CD4-positive, alpha-beta T cell (primary cell): ENCODE measurements around the gene USPL1. TPM values are rescaled to one million over a fixed set of nuclear protein-coding genes. Genes with fewer than 3 reads are reported as not detected.
"Not testable (repeated sequence)": the region's sequence is repeated elsewhere in the genome, so short reads cannot be mapped to it uniquely, and the experiment has no call there.

Experiments
- ATAC-seq: fragments of 200-7000 bp; cut with Tn5 transposase; one replicate; pipeline ENCODE4 v1.10.0; 2022; ENCODE audit warnings: mild to moderate bottlenecking; ENCODE audit not compliant: poor library complexity
- CTCF ChIA-PET: fragments of 350-600 bp; sonication (Branson Sonifier 250); formaldehyde crosslinking; loops from one replicate; lab custom pipeline; 2021; ENCODE audit warnings: antibody characterized with exemption, inconsistent platforms; lab: Charles Lee
- POLR2A ChIA-PET: fragments of 350-600 bp; sonication (Branson Sonifier 250); formaldehyde crosslinking; loops from one replicate; lab custom pipeline; 2021; ENCODE audit warnings: antibody characterized with exemption, inconsistent platforms; lab: Charles Lee
- DNase-seq, 14 experiments: peaks; one replicate each; pipeline ENCODE4 v3.0.0-alpha.2; 2013 to 2020; ENCODE audit warnings: mixed read lengths in 2 of 14
- H3K27ac ChIP-seq, 2 donors: one replicate each; pipeline versions ENCODE4 v1.5.1 to v1.7.0; 2013; ENCODE audit warnings: low read length in 2 of 2, low read depth in 1 of 2, mild to moderate bottlenecking in 1 of 2
- H3K27me3 ChIP-seq, 2 experiments: 1 replicate in 1 of 2; 2 replicates in 1 of 2; pipeline versions ENCODE4 v1.6.1 to v1.7.0; 2013; ENCODE audit warnings: low read length in 2 of 2, control low read depth in 1 of 2, mild to moderate bottlenecking in 1 of 2, moderate library complexity in 1 of 2; ENCODE audit not compliant: insufficient read depth in 2 of 2, control insufficient read depth in 1 of 2
- H3K36me3 ChIP-seq: one replicate; pipeline ENCODE4 v1.6.1; 2013; ENCODE audit warnings: low read length, control low read depth; ENCODE audit not compliant: insufficient read depth
- H3K4me1 ChIP-seq: one replicate; pipeline ENCODE4 v1.6.1; 2013; ENCODE audit warnings: low read length, control low read depth; ENCODE audit not compliant: insufficient read depth
- H3K4me3 ChIP-seq: one replicate; pipeline ENCODE4 v1.5.1; 2013; ENCODE audit warnings: mild to moderate bottlenecking, low read length, moderate library complexity
- H3K9me3 ChIP-seq, 2 experiments: 1 replicate in 1 of 2; 2 replicates in 1 of 2; pipeline versions ENCODE4 v1.6.1 to v1.7.0; 2013; ENCODE audit warnings: low read length in 2 of 2, mild to moderate bottlenecking in 2 of 2, control low read depth in 1 of 2, moderate library complexity in 1 of 2; ENCODE audit not compliant: control insufficient read depth in 1 of 2, insufficient read depth in 1 of 2
- H3K27ac Mint-ChIP-seq: one replicate; pipeline ENCODE4 v1.8.0; 2020; ENCODE audit warnings: mixed read lengths
- H3K27me3 Mint-ChIP-seq: one replicate; pipeline ENCODE4 v1.8.0; 2021; ENCODE audit warnings: mixed read lengths
- H3K36me3 Mint-ChIP-seq: one replicate; pipeline ENCODE4 v1.8.0; 2021; ENCODE audit warnings: low read depth, mixed read lengths
- H3K4me1 Mint-ChIP-seq: one replicate; pipeline ENCODE4 v1.8.0; 2021; ENCODE audit warnings: low read depth, mixed read lengths
- H3K4me3 Mint-ChIP-seq: one replicate; pipeline ENCODE4 v1.8.0; 2020; ENCODE audit warnings: mild to moderate bottlenecking, mixed read lengths
- H3K9me3 Mint-ChIP-seq: one replicate; pipeline ENCODE4 v1.8.0; 2020; ENCODE audit warnings: mixed read lengths
- intact Hi-C, 2 experiments: fragments of 100-400 bp; cut with DNase I in 1 of 2; cut with micrococcal nuclease in 1 of 2; formaldehyde crosslinking; loops; one replicate each; pipeline versions ENCODE4 v1.15.1 to v1.9.0; 2023 to 2025; cut with DNase I, micrococcal nuclease
- total RNA-seq, 174 experiments: library from RNA in 2 of 174; stranded (reverse) in 2 of 174; gene quantifications; one replicate each; pipeline ENCODE4 v1.2.3 and lab custom pipeline; 2021 to 2026
- TF ChIP-seq, protein P1 (sequence below): fragments of 200-600 bp; IDR thresholded peaks from one replicate; pipeline ENCODE4 v1.8.0; 2022; ENCODE audit warnings: antibody characterized with exemption, mild to moderate bottlenecking

Gene USPL1
- total RNA-seq, 2 experiments from 2014 or later, result 41.2 to 42.0 TPM

DNA sequence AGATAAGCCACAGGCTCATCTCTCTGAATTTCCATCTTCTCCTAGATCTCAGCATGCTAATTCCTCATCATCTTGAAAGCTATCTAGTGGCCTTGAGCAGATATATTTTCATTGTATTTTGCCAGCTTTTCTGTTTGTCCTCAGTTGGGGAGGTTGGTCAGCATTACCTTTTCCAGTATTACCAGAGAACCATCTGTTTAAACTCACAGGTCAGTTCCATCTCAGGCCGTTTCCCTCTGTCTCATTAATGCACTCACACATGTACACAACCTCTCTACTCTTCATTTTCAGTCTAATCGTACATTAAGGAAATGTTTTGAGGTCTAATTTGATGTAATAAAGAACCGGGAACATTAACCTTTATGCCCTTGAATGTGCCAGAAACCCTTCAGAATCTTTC lies 29.7 kb downstream of the USPL1 start:
- ATAC-seq, result no peak
- no peaks in the 10 kb centered on the region for H3K27me3 Mint-ChIP-seq
- Histone ChIP-seq H3K36me3 (peaks cover 77% of the 10 kb centered on the region), H3K27ac (no peak overlapping the region), H3K4me3 (no peak overlapping the region), H3K4me1 (no peaks in the 10 kb centered on the region), H3K9me3 (no peaks in the 10 kb centered on the region), H3K27me3 (no peaks in the 10 kb centered on the region)
- no peak overlapping the region for H3K27ac Mint-ChIP-seq
- H3K9me3 Mint-ChIP-seq, result no peaks in the 10 kb centered on the region
- no peak overlapping the region for H3K4me3 Mint-ChIP-seq
- ChIA-PET POLR2A (no interaction called here), CTCF (no interaction called here)
- peaks cover 92% of the 10 kb centered on the region for H3K36me3 Mint-ChIP-seq
- DNase-seq, result no peak
- peaks cover 32% of the 10 kb centered on the region for H3K4me1 Mint-ChIP-seq
- intact Hi-C loops, result no loop called here
- TF ChIP-seq, protein P1, sequence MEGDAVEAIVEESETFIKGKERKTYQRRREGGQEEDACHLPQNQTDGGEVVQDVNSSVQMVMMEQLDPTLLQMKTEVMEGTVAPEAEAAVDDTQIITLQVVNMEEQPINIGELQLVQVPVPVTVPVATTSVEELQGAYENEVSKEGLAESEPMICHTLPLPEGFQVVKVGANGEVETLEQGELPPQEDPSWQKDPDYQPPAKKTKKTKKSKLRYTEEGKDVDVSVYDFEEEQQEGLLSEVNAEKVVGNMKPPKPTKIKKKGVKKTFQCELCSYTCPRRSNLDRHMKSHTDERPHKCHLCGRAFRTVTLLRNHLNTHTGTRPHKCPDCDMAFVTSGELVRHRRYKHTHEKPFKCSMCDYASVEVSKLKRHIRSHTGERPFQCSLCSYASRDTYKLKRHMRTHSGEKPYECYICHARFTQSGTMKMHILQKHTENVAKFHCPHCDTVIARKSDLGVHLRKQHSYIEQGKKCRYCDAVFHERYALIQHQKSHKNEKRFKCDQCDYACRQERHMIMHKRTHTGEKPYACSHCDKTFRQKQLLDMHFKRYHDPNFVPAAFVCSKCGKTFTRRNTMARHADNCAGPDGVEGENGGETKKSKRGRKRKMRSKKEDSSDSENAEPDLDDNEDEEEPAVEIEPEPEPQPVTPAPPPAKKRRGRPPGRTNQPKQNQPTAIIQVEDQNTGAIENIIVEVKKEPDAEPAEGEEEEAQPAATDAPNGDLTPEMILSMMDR, result no peak

- intact Hi-C loops, result no loop called here
- Mint-ChIP-seq H3K27ac (peak overlapping the region; percentile 6), H3K4me3 (no peak overlapping the region), H3K27me3 (no peaks in the 10 kb centered on the region), H3K4me1 (peaks cover 38% of the 10 kb centered on the region), H3K36me3 (peaks cover 92% of the 10 kb centered on the region), H3K9me3 (no peaks in the 10 kb centered on the region)
- Histone ChIP-seq H3K9me3 (no peaks in the 10 kb centered on the region), H3K4me1 (no peaks in the 10 kb centered on the region), H3K27ac (no peak overlapping the region), H3K36me3 (peaks cover 75% of the 10 kb centered on the region), H3K27me3 (no peaks in the 10 kb centered on the region), H3K4me3 (no peak overlapping the region)
- CTCF ChIA-PET, result no interaction called here
- DNase-seq (no peak), ATAC-seq (no peak)
- TF ChIP-seq, protein P1, result no peak
- POLR2A ChIA-PET, result no interaction called here
Observed at GRCh38 chr13:30647824-30648521, 30.3 kb downstream of the USPL1 start.

DNA sequence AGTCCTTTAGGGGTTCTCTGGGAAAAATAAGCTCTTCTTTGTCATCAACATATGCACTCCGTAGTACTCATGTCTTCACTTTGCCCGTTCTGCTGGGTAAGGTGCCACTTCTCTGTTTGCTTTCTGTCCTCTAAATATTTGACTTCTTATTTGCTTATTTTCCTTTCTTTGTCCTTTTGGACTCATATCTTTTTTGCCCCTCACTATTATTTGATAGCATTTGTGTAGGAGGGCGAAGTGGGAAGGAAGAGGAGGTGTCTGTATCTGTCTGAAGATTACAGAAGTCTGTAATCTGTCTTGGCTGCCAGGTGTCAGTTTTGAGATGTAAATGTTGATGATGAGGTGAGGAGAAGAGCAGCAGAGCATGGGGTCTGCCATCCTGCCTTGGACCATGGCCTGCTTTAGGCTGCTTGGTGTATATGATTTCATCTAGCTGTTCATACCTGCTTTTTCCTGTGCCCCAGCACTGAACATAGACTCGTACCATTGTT lies 30.8 kb downstream of the USPL1 start:
- no peak overlapping the region for H3K4me3 Mint-ChIP-seq
- Histone ChIP-seq H3K4me1 (no peaks in the 10 kb centered on the region), H3K27me3 (no peaks in the 10 kb centered on the region), H3K36me3 (peaks cover 74% of the 10 kb centered on the region), H3K4me3 (no peak overlapping the region), H3K27ac (no peak overlapping the region), H3K9me3 (no peaks in the 10 kb centered on the region)
- H3K4me1 Mint-ChIP-seq, result peaks cover 44% of the 10 kb centered on the region
- no peaks in the 10 kb centered on the region for H3K9me3 Mint-ChIP-seq
- peak overlapping the region; percentile 6 for H3K27ac Mint-ChIP-seq
- no peak for ATAC-seq
- DNase-seq, result no peak
- TF ChIP-seq, protein P1, result no peak
- peaks cover 94% of the 10 kb centered on the region for H3K36me3 Mint-ChIP-seq
- CTCF ChIA-PET, result no interaction called here
- intact Hi-C loops, result no loop called here
- no peaks in the 10 kb centered on the region for H3K27me3 Mint-ChIP-seq
- POLR2A ChIA-PET, result no interaction called here

DNA sequence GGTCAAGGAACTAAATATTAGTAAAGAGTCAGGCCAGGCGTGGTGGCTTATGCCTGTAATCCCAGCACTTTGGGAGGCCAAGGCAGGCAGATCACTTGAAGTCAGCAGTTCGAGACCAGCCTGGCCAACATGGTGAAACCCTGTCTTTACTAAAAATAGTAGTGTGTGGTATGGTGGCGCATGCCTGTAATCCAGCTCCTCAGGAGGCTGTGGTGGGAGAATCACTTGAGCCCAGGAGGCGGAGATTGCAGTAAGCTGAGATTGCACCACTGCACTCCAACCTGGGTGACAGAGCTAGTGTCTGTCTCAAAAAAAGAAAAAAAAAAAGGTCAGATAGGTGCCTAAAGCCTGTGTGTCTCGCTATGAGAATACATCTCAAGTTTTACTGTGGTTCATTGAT lies 33.9 kb downstream of the USPL1 start:
- CTCF ChIA-PET, H3K27me3 Mint-ChIP-seq, H3K27me3 ChIP-seq, POLR2A ChIA-PET, H3K27ac ChIP-seq, DNase-seq, H3K9me3 Mint-ChIP-seq, H3K4me1 ChIP-seq, H3K4me3 Mint-ChIP-seq, H3K4me3 ChIP-seq, ATAC-seq, H3K9me3 ChIP-seq, intact Hi-C loops: not testable (repeated sequence)
- peak overlapping the region; percentile 25 for H3K27ac Mint-ChIP-seq
- peaks cover 60% of the 10 kb centered on the region for H3K4me1 Mint-ChIP-seq
- peaks cover 64% of the 10 kb centered on the region for H3K36me3 ChIP-seq
- H3K36me3 Mint-ChIP-seq, result peaks cover 95% of the 10 kb centered on the region
